ENCODE measurements around the gene EDDM3A. TPM values are rescaled to one million over a fixed set of nuclear protein-coding genes. Genes with fewer than 3 reads are reported as not detected.

Gene EDDM3A
- polyA plus RNA-seq, 4 donors, result not detected

DNA sequence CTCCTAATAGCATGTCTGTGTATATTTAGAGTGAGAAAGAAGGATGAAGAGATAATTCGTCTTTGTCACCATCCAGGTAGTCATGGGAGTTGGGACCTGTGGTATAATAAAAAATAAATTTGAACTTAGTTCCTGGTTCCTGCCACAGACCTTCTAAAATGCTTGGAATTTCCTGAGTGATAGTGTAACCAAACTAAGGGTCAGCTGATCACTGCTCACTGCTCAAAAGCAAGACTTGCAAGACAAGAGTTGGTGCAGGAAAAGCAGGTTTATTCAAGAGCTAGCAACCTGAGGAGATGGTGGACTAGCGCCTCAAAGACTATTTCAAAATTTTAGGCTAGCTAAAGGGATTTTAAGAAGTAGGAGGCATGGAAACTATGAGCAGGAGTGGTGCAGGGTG is 38.1 kb upstream of the EDDM3A start:
- H3K4me3 ChIP-seq (ENCODE audit: low read depth in 1 of 3, low read length in 3 of 3), result no peak overlapping the region
- DNase-seq, result no peak
- peaks cover 0 to 5% of the 10 kb centered on the region in 2 donors for H3K9me3 ChIP-seq (ENCODE audit: control insufficient read depth in 2 of 2, insufficient read depth in 1 of 2, low read depth in 1 of 2, low read length in 1 of 2)
- 51 to 65% (median 58%) methylated on average over 2 of the region's 2 CpGs for WGBS, 3 donors
- no peak overlapping the region for H3K27ac ChIP-seq (ENCODE audit: low read depth in 1 of 3, low read length in 2 of 3)
- H3K36me3 ChIP-seq (ENCODE audit: control insufficient read depth in 3 of 3, insufficient read depth in 2 of 3, low read depth in 1 of 3, low read length in 3 of 3), result no peaks in the 10 kb centered on the region
- H3K27me3 ChIP-seq (ENCODE audit: control insufficient read depth in 3 of 3, insufficient read depth in 3 of 3, low read length in 3 of 3), result no peaks in the 10 kb centered on the region
- FAIRE-seq, result no peak
- H3K4me1 ChIP-seq (ENCODE audit: control insufficient read depth in 3 of 3, insufficient read depth in 2 of 3, low read depth in 1 of 3, low read length in 2 of 3), result no peaks in the 10 kb centered on the region

DNA sequence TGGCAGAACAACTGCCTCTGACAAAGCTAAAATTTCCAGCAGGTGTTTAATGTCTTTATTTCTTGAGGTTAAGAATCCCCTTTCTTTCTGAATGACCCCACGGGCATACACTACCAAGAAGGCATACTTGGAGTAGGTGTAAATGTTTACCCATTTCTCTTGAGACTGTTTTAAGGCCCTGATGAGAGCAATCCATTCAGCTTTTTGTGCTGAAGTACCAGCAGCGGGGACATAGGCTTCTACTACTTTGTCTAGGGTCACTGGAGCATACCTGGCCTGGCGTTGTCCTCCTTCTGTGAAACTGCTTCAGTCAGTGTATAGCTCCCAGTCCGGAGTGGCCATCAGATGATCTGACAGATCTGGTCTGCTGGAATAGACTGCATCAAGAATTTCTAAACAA is 34.4 kb upstream of the EDDM3A start:
- FAIRE-seq, result no peak
- 66 to 69% (median 68%) methylated on average over 4 of the region's 4 CpGs for WGBS, 3 donors

DNA sequence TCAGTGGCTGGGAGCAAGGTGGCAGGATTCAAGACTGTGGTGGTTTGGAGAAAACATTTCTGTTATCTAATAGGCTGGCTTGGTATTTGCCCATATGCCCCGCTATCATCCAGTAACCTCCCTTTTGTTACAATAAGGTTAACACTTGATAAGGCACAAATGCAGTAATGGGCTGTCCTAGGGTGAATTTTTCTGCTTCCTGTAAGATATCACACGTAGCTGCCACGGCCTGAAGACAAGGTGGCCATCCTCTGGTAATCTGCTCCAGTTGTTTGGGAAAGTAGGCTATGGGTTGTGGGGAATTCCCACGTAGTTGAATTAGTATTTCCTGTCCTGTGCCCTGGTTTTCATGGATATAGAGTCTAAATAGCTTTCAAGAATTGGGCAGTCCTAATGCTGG is 34.0 kb upstream of the EDDM3A start:
- Histone ChIP-seq H3K4me3 (ENCODE audit: low read depth in 1 of 3, low read length in 3 of 3) (no peak overlapping the region), H3K27ac (ENCODE audit: low read depth in 1 of 3, low read length in 2 of 3) (no peak overlapping the region), H3K9me3 (ENCODE audit: control insufficient read depth in 2 of 2, insufficient read depth in 1 of 2, low read depth in 1 of 2, low read length in 1 of 2) (peaks cover 0 to under 1% of the 10 kb centered on the region in 2 donors), H3K27me3 (ENCODE audit: control insufficient read depth in 3 of 3, insufficient read depth in 3 of 3, low read length in 3 of 3) (no peaks in the 10 kb centered on the region), H3K4me1 (ENCODE audit: control insufficient read depth in 3 of 3, insufficient read depth in 2 of 3, low read depth in 1 of 3, low read length in 2 of 3) (no peaks in the 10 kb centered on the region), H3K36me3 (ENCODE audit: control insufficient read depth in 3 of 3, insufficient read depth in 2 of 3, low read depth in 1 of 3, low read length in 3 of 3) (no peaks in the 10 kb centered on the region)
- no peak for FAIRE-seq
- WGBS, 3 donors, result 38 to 43% (median 40%) methylated on average over 4 of the region's 4 CpGs
- no peak for DNase-seq

More for the DNA sequence above, 34.4 kb upstream of the EDDM3A start:
- DNase-seq, result no peak
- no peak overlapping the region for H3K4me3 ChIP-seq (ENCODE audit: low read depth in 1 of 3, low read length in 3 of 3)
- H3K36me3 ChIP-seq (ENCODE audit: control insufficient read depth in 3 of 3, insufficient read depth in 2 of 3, low read depth in 1 of 3, low read length in 3 of 3), result no peaks in the 10 kb centered on the region
- H3K27ac ChIP-seq (ENCODE audit: low read depth in 1 of 3, low read length in 2 of 3), result no peak overlapping the region
- no peaks in the 10 kb centered on the region for H3K27me3 ChIP-seq (ENCODE audit: control insufficient read depth in 3 of 3, insufficient read depth in 3 of 3, low read length in 3 of 3)
- no peaks in the 10 kb centered on the region for H3K4me1 ChIP-seq (ENCODE audit: control insufficient read depth in 3 of 3, insufficient read depth in 2 of 3, low read depth in 1 of 3, low read length in 2 of 3)
- peaks cover 0 to 5% of the 10 kb centered on the region in 2 donors for H3K9me3 ChIP-seq (ENCODE audit: control insufficient read depth in 2 of 2, insufficient read depth in 1 of 2, low read depth in 1 of 2, low read length in 1 of 2)

DNA sequence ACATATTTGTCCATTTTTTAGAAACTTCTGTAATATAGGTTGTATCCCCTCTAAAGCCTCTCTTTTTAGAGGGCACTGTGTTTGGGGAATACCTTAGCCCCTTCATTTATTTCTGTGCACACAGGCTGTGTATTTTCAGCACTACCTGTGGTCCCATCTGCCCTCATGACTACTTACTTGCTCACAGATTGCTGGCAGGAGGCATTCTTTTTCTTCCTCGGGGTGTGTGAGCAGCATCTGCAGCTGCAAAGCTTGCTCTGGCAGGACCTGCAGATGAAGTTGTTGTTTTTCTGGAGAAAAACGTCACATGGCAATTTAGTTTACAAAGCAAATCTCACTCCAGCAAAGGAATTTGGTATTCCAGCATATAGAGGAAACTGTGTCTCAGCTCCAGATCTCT is 32.8 kb upstream of the EDDM3A start:
- no peaks in the 10 kb centered on the region for H3K36me3 ChIP-seq (ENCODE audit: control insufficient read depth in 3 of 3, insufficient read depth in 2 of 3, low read depth in 1 of 3, low read length in 3 of 3)
- FAIRE-seq (no peak), DNase-seq (no peak)
- H3K4me1 ChIP-seq (ENCODE audit: control insufficient read depth in 3 of 3, insufficient read depth in 2 of 3, low read depth in 1 of 3, low read length in 2 of 3), result no peaks in the 10 kb centered on the region
- no peak overlapping the region for H3K4me3 ChIP-seq (ENCODE audit: low read depth in 1 of 3, low read length in 3 of 3)
- WGBS, 3 donors, result 34 to 44% (median 35%) methylated on average over 2 of the region's 2 CpGs
- no peaks in the 10 kb centered on the region for H3K9me3 ChIP-seq (ENCODE audit: control insufficient read depth in 2 of 2, insufficient read depth in 1 of 2, low read depth in 1 of 2, low read length in 1 of 2)
- no peaks in the 10 kb centered on the region for H3K27me3 ChIP-seq (ENCODE audit: control insufficient read depth in 3 of 3, insufficient read depth in 3 of 3, low read length in 3 of 3)
- no peak overlapping the region for H3K27ac ChIP-seq (ENCODE audit: low read depth in 1 of 3, low read length in 2 of 3)

DNA sequence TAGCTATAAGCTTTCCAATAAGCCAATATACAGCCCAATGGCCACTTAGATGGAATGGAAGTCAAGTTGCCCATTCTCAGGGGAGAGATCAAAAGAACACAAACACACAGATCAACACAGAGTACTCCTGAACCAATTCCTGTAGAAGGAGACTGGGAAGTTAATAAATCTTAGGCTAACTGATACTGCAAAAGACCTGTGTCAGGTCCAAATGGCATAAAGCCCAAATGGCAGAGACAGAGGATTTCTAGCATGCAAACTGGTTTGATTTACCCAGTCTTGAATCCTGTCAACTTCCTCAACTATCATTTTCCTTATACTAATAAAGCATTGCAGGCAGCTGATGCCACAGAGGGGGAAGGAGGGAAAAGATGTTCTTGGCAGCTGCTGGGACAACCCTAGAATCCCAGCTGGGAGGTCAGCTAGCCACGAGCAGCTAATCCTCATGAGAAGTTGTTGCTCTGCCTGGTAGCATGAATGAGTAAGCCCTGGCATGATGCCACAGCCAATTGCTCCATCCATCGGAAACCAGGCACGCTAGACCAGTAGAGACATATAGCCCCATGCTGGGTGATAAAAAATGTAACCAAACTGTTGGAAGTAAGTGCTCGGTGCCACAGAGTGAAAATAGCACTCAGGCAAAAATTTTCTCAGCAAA is 31.0 kb upstream of the EDDM3A start:
- H3K27me3 ChIP-seq (ENCODE audit: control insufficient read depth in 3 of 3, insufficient read depth in 3 of 3, low read length in 3 of 3), result no peaks in the 10 kb centered on the region
- no peak overlapping the region for H3K4me3 ChIP-seq (ENCODE audit: low read depth in 1 of 3, low read length in 3 of 3)
- H3K27ac ChIP-seq (ENCODE audit: low read depth in 1 of 3, low read length in 2 of 3), result peak overlapping the region in 1 of 3 donors; percentile 70
- peaks cover 0 to 9% (median 0%) of the 10 kb centered on the region in 3 donors for H3K4me1 ChIP-seq (ENCODE audit: control insufficient read depth in 3 of 3, insufficient read depth in 2 of 3, low read depth in 1 of 3, low read length in 2 of 3)
- 10 to 33% (median 31%) methylated on average over 4 of the region's 4 CpGs for WGBS, 3 donors
- FAIRE-seq (no peak), DNase-seq (peak in 1 of 2 donors; percentile 45)
- no peaks in the 10 kb centered on the region for H3K9me3 ChIP-seq (ENCODE audit: control insufficient read depth in 2 of 2, insufficient read depth in 1 of 2, low read depth in 1 of 2, low read length in 1 of 2)
- H3K36me3 ChIP-seq (ENCODE audit: control insufficient read depth in 3 of 3, insufficient read depth in 2 of 3, low read depth in 1 of 3, low read length in 3 of 3), result no peaks in the 10 kb centered on the region

DNA sequence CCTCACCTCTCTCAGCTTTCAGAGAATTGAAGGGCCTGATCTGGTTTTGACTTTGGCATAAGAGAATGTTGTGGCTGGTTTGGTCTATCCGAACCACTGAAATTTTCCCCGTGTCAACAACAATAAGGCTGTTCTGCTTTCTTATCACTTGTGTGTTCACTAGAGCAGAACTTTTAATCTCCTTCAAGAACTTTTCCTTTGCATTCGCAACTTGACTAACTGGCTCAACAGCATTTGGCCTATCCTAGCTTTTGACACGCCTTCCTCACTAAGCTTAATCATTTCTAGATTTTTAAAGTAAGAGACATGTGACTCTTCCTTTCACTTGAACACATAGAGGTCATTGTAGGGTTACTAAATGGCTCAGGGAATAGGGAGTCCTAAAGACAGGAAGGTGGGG is 25.9 kb upstream of the EDDM3A start:
- no peak overlapping the region for H3K4me3 ChIP-seq (ENCODE audit: low read depth in 1 of 3, low read length in 3 of 3)
- DNase-seq, result peak; percentile 81 to 91
- H3K27me3 ChIP-seq (ENCODE audit: control insufficient read depth in 3 of 3, insufficient read depth in 3 of 3, low read length in 3 of 3), result peaks cover 0 to 4% (median 4%) of the 10 kb centered on the region in 3 donors
- H3K36me3 ChIP-seq (ENCODE audit: control insufficient read depth in 3 of 3, insufficient read depth in 2 of 3, low read depth in 1 of 3, low read length in 3 of 3), result no peaks in the 10 kb centered on the region
- 11 to 55% (median 34%) methylated on average over 4 of the region's 4 CpGs for WGBS, 3 donors
- peaks cover 0 to 9% (median 0%) of the 10 kb centered on the region in 3 donors for H3K4me1 ChIP-seq (ENCODE audit: control insufficient read depth in 3 of 3, insufficient read depth in 2 of 3, low read depth in 1 of 3, low read length in 2 of 3)
- H3K27ac ChIP-seq (ENCODE audit: low read depth in 1 of 3, low read length in 2 of 3), result peak overlapping the region in 2 of 3 donors; percentile 4 to 53
- FAIRE-seq, result no peak
- no peaks in the 10 kb centered on the region for H3K9me3 ChIP-seq (ENCODE audit: control insufficient read depth in 2 of 2, insufficient read depth in 1 of 2, low read depth in 1 of 2, low read length in 1 of 2)

DNA sequence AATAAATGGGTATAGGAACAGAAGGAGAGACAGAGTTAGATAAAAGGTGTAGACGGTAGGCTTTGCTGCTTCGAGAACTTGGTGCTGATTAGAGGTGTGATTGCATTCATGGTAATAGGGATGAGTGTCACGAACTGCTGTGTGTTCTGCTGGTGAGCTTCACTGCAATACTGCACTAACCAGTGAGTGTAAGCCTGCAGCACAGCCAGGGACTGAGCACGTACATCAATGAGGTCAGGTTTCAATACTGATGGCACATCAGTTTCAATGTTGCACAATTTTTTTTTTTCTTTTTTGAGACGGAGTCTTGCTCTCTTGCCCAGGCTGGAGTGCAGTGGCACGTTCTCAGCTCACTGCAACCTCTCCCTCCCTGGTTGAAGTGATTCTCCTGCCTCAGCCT is 24.9 kb upstream of the EDDM3A start:
- 76 to 93% (median 81%) methylated on average over 6 of the region's 6 CpGs for WGBS, 3 donors
- Histone ChIP-seq H3K4me1 (ENCODE audit: control insufficient read depth in 3 of 3, insufficient read depth in 2 of 3, low read depth in 1 of 3, low read length in 2 of 3) (peaks cover 0 to 9% (median 0%) of the 10 kb centered on the region in 3 donors), H3K36me3 (ENCODE audit: control insufficient read depth in 3 of 3, insufficient read depth in 2 of 3, low read depth in 1 of 3, low read length in 3 of 3) (no peaks in the 10 kb centered on the region), H3K4me3 (ENCODE audit: low read depth in 1 of 3, low read length in 3 of 3) (no peak overlapping the region), H3K27me3 (ENCODE audit: control insufficient read depth in 3 of 3, insufficient read depth in 3 of 3, low read length in 3 of 3) (peaks cover 0 to 9% (median 4%) of the 10 kb centered on the region in 3 donors), H3K9me3 (ENCODE audit: control insufficient read depth in 2 of 2, insufficient read depth in 1 of 2, low read depth in 1 of 2, low read length in 1 of 2) (no peaks in the 10 kb centered on the region), H3K27ac (ENCODE audit: low read depth in 1 of 3, low read length in 2 of 3) (no peak overlapping the region)
- FAIRE-seq (no peak), DNase-seq (no peak)

DNA sequence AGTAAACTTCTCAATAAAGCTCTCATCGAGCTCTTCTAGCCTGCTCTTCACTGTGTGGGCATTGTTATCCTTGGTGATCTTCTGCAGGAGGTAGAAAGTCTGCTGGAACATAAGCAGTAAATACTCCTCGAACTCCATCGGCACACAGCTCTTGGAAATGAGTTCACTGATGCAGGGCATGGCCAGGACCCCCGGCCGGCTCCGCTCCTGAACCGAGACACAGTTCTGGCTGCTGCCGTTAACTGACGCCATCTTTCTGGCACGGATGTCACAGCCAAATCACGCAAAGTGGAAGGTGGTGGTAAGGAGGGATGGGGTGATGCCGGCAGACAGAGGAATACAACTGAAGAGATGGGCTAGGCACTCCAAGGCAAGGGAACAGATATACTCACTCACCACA is 23.7 kb upstream of the EDDM3A start:
- FAIRE-seq, result no peak
- DNase-seq, result no peak
- peaks cover 0 to 9% (median 0%) of the 10 kb centered on the region in 3 donors for H3K4me1 ChIP-seq (ENCODE audit: control insufficient read depth in 3 of 3, insufficient read depth in 2 of 3, low read depth in 1 of 3, low read length in 2 of 3)
- no peak overlapping the region for H3K27ac ChIP-seq (ENCODE audit: low read depth in 1 of 3, low read length in 2 of 3)
- H3K27me3 ChIP-seq (ENCODE audit: control insufficient read depth in 3 of 3, insufficient read depth in 3 of 3, low read length in 3 of 3), result peaks cover 0 to 9% (median 4%) of the 10 kb centered on the region in 3 donors
- 94 to 96% (median 94%) methylated on average over 12 of the region's 12 CpGs for WGBS, 3 donors
- H3K36me3 ChIP-seq (ENCODE audit: control insufficient read depth in 3 of 3, insufficient read depth in 2 of 3, low read depth in 1 of 3, low read length in 3 of 3), result no peaks in the 10 kb centered on the region
- H3K9me3 ChIP-seq (ENCODE audit: control insufficient read depth in 2 of 2, insufficient read depth in 1 of 2, low read depth in 1 of 2, low read length in 1 of 2), result no peaks in the 10 kb centered on the region
- no peak overlapping the region for H3K4me3 ChIP-seq (ENCODE audit: low read depth in 1 of 3, low read length in 3 of 3)

DNA sequence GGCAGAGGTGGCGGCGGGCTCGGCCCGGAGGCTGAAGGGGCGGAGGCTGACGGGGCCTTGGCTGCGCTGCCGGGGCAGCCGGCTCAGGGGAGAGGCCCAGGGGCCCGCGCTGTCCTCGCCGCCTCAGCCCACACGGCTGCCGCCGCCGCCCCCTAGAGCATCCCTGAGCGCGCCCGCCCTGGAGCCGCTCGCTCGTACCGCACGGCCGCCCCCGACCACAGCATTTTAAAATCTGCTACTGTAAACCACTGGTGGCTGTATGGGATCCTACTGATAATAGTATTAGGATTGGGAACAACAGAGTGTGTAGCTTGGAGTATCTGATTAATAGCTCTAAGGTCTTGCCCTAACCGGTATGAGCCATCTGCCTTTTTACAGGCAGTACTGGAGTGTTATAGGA is 22.2 kb upstream of the EDDM3A start:
- H3K4me3 ChIP-seq (ENCODE audit: low read depth in 1 of 3, low read length in 3 of 3), result no peak overlapping the region
- FAIRE-seq (no peak), DNase-seq (no peak)
- H3K4me1 ChIP-seq (ENCODE audit: control insufficient read depth in 3 of 3, insufficient read depth in 2 of 3, low read depth in 1 of 3, low read length in 2 of 3), result peaks cover 0 to 9% (median 0%) of the 10 kb centered on the region in 3 donors
- peaks cover 0 to 9% (median 4%) of the 10 kb centered on the region in 3 donors for H3K27me3 ChIP-seq (ENCODE audit: control insufficient read depth in 3 of 3, insufficient read depth in 3 of 3, low read length in 3 of 3)
- H3K36me3 ChIP-seq (ENCODE audit: control insufficient read depth in 3 of 3, insufficient read depth in 2 of 3, low read depth in 1 of 3, low read length in 3 of 3), result no peaks in the 10 kb centered on the region
- WGBS, 3 donors, result 41 to 58% (median 53%) methylated on average over 15 to 28 of the region's 28 CpGs
- no peaks in the 10 kb centered on the region for H3K9me3 ChIP-seq (ENCODE audit: control insufficient read depth in 2 of 2, insufficient read depth in 1 of 2, low read depth in 1 of 2, low read length in 1 of 2)
- H3K27ac ChIP-seq (ENCODE audit: low read depth in 1 of 3, low read length in 2 of 3), result peak overlapping the region in 1 of 3 donors; percentile 12

Measured in small intestine (tissue), 7 donors.